ENCODE measurements around the gene RIPK3.
A peak's percentile ranks its signal among the peaks of the same experiment; 100 is the strongest.
"Not testable (repeated sequence)": the region's sequence is repeated elsewhere in the genome, so short reads cannot be mapped to it uniquely, and the experiment has no call there.

RIPK3 gene

DNA sequence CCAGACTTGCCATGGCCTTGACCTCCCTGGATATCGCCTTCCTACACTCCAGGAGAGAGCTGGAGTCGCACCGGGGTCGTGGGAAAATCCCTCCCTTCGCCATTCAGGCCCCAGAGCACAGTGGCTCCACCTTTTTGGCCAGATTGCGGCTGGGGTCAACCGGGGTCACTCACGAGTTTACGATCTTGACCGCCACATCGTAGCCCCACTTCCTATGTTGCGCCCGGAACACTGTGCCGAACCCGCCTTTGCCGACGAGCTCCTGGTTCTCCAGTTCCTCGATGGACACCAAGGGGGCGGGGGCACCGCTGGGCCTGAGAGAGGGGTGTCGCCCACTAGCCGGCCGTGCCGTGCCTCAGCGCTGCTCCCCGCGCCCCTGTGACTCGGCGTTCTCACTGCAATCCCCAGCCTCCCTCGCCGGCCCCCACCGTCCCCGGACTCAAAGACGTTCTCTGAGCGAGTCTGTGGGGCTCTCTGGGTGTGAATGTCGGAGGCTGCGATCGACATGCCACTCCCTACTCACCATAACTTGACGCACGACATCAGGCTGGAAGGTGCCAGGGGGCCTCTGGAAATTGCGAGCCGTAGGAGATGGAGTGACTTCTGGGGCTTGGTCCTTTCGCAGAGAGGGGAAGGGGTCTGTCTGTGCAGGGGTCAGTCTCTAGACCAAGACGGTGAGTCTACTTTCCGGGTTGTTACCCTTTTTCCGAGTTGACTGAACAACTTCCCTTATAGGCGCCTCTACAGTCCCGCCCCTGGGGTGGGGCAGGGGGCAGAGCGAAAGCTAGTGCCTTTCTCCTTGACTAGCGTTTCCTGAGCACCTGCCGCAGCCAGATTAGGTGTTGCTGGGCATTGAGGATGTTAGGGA is at the start of gene RIPK3:
Gene RIPK3, minus strand, starts transcription at position 708 of the 868 bp plus-strand sequence. Its CDS starts 165 bp downstream, at position 543.
- DNase-seq = peak; percentile 65

DNA sequence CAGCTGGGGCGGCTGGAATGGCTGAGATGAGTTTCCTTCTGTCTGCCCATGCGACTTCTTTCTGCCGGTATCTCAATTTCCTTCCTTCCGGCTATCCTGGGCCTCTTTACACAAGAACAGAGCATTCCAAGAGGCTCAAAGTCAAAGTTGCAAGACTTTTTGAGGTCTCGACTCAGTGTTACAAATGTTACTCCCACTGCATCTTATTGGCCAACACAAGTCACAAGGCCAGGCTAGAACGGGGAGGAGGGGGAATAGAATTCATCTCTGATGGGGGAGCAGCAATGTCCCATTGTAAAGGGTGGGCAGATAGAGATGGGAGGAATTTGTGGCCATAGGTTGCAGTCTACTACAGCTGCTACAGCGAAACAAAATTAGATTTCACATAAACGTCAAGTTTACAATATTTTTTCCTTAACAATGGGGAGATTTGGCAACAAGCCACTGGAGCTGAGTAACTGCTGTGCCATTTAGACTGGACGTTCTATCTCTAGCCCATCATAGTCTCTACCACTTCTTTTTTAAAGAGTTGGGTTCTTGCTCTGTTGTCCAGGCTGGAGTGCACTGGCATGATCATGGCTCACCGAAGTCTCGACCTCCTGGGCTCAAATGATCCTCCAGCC is 49.5 kb upstream of the RIPK3 start:
- DNase-seq = no peak

DNA sequence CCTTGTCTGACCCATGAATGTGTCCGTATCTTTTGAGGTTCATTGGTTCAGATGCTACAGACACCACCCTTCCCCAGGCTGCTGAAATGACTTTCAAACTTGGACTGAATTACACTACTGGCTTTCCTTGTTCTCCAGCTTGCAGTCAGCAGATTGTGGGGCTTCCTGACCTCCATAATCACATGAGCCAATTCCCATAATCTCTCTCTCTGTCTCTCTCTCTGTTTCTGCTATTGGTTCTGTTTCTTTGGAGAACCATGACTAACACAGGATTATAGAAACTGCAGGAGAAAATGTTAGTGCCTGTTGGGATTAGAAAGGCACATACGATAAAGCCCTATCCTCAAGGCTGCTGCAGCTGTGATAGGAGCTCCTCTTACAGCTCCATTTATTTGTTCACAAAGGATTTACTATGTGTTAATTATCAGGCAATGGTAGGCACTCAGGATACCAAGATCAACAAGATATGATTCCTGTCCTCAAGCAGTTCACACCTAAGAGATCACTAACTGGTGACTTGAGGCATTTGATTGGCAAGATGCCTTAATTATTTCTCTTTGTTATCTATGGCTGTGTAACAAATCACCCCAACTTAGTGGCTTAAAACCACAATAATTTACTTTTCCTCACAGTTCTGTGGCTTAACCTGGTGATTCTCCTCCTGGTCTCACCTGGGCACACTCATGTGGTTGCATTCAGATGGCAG is 48.8 kb upstream of the RIPK3 start:
- DNase-seq = no peak

DNA sequence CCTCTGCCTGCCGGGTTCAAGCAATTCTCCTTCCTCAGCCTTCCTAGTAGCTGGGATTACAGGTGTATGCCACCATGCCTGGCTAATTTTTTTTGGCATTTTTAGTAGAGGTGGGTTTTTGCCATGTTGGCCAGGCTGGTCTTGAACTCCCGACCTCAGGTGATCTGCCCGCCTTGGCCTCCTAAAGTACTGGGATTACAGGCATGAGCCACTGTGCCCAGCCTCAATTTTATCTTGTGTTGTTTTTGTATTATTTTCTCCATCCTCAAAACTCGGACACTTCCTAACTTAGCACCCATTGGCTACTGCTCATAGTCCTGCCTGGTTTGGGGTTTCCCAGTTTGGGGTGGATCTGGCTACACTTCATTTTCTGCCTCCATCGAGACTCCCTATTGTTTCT is 47.8 kb upstream of the RIPK3 start:
- not testable (repeated sequence) for DNase-seq

DNA sequence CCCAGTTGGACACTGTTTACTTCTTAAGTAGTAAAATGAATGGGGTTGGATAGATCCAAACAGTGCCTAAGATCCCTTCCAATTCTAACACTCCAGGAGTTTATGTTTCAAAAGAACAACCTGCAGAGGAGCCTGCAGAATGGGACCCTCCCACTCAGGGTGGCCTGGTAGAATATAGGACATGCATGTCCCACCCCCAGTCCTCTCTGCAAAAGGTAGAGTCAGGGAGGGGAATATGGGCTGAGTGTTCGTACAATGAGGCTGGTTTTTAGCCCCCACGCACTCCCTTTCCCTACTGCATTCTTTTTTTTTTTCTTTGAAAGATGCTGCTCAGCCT is 47.2 kb upstream of the RIPK3 start:
- no peak for DNase-seq

DNA sequence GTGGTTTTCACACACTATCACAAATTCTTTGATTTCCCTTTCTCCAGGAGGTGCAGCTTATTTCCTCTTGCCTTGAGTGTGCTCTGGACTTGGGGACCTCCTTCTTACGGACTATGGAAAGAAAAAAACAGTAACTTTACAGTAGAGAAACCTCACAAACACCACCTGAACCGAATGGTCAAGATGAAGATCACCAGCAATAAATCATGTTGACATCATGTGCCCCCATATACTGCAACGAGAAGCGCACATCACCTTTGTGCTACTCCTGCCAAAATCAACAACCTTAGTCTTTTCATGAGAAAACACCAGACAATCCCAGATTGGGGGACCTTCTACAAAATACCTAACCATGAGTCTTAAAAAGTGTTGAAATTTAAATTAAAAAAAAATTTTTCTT is 45.7 kb upstream of the RIPK3 start:
- DNase-seq = no peak

DNA sequence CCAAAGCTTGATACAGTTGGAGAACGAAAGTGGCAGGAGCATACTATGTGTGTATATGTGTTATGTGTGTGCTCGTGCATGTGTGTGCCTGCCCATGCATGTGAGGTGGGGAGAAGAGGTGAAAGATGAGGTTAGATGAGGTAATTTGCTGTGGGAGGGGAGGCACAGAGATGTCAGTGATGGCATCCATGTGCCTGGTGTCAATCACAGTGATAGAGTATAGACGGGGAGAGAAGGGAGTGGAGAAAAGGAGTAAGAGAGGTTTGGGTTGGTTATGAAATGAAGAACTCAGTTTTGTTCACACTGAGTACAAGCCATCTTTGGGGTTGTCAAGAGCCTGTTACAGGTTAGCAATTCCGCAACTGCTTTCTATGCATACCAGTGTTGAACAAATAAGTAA is 44.4 kb upstream of the RIPK3 start:
- DNase-seq = no peak

DNA sequence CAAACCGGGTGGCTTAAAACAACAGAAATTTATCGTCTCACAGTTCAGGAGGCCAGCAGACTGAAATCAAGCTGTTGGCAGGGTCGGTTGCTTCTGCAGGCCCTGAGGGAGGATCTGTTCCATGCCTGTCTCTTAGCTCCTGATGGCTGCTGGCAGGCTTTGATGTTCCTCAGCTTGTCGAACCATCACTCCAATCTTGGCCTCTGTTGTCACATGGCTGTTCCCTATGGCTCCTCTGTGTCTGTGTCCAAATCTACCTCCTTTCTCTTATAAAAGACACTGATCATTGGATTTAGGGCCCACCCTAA is 42.2 kb upstream of the RIPK3 start:
- DNase-seq = no peak

DNA sequence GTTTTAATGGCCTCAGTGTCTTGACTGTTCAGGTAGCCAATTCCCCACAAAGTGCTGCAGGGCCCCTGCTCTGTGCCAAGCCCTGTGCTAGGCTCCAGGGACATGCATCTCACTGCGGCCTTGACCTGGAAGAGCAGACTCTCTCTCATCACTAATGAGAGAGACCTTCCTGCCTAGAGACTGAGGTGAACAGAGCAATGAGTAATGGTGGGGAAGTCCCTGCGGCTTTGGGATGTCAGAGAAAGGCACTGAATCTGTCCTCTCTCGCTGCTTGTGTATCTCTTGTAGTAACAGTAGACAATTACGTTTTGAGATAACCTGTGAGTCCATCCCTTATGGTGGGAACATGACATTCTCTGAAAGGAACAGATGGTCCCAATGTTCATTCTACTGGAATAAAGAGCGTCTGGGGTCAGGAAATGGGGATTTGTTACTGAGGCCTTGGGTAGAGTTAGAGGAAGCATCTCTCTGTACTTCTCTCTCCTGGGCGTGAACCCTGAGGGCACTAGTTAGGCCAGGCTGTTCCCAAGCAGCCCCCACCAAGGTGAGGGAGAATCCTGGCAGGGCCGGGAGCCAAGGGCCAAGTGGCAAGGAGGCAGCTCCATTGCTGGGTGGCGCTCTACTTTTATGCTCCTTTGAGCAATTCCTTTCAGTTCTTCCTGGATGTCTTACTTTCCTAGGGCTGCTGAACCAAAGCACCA is 41.7 kb upstream of the RIPK3 start:
- DNase-seq = no peak

DNA sequence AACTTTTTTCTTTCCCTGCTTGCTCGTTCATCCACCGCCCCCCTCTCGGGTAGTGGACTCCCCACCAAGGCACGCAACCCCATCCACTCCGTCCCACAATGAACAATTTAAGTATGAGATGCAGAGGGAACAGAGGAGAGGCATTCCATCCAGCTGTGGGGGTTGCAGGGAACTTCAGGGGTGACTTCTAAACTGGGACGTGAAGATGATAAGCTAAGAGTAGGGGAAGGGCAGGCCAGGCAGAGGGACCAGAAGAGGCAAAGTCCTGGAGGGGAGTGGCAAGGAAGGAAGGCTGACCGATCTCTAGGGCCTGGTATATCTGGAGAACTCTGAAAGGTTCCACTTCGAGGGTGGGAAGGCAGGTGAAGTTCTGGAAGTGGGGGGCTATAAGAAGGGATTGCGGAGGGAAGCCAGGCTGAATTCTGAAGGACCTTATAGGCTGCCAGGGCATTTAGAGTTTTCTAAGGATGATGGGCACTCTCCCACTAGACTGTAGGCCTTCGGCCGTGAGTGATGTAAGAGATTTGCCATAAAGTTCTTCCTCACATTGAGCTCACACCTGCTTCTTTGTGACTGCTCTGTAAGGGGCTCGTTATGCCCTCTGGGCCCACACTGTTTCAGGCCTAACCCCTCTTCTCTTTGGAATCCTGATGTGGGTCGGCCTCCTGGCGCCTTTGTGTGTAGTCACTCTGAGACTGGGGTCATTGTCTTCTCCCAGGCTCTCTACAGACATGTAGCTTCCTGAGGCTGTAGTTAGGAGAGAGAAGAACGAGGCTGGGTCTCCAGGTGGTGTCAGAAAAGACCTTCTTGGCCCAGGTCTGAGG is 40.3 kb upstream of the RIPK3 start:
- DNase-seq = no peak

DNA sequence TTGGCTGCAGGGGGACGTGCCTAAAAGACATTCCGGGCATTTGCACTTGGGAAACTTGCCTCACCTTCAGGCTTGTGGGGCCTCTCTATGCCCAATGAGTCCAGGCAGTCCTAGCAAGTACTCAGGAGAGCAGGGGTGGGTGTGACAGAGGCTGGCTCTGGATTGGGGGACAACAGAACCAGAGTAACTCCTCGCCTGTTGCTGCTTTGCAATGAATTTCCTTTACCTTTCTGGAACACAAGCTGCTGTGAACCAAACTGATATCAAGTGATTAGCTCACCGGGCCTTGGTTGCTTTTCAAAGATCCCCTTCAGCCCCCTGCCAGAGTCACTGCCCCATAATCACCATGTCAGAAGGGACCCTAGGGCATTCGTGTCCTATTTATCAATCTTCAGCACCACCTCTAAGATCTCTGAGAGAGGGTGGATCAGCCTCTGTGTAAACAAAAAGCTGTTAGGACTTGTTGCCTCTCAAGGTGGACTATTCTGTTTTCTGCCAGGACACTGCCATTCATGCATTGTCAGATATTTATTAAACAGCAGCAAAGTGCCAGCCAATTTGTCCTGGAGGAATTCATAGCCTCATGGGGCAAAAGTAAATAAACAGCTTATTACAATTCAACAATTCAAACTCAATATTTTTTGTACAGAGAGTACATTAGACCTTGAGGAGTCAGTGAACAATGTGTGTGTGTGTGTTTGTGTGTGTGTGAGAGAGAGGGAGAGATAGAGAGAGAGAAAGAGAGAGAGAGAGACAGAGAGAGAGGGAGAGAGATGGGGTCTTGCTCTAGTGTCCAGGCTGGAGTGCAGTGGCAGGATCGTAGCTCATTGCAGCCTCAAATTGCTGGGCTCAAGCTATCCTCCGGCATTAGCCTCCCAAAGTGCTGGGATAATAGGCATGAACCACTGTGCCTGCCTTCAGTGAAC is 39.5 kb upstream of the RIPK3 start:
- no peak for DNase-seq

DNA sequence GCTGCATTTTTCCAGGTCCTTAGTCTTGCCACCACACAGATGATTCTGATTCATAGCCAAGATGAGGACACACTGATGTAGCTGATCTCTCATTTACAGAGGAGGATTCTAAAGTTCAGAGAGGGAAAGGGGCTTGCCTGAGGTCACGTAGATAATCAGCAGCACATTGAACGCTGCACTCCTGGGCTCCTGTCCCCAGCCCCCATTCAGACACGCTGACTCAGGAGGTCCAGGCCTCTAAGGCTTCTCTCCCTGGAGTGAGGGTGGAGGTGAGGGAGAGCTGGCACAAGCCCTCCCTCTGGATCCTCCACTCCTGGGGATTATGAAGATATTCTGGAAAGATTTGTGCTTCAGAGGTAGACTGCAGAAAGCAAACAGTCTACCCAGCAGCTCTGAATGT is 38.5 kb upstream of the RIPK3 start:
- DNase-seq = no peak

DNA sequence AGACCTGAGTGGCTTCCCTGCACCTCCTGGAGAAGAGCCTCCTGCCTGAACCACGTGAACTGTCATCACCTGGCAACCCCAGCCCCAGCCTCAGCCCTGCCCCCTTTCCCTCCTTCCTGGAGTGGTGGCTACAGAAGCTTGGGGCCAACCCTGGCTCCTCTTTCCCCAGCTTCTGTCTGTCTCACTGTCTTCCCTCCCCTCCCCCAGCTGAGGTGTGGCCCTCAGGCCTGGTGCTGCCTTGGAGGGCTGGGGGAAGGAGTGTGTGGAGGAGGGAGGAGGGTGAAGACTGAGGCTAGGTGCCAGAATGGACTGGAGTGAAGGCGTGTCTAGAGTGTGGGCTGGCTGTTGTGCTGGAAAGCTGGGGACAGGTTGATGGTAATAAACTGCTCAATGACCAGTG is 37.9 kb upstream of the RIPK3 start:
- DNase-seq = no peak

DNA sequence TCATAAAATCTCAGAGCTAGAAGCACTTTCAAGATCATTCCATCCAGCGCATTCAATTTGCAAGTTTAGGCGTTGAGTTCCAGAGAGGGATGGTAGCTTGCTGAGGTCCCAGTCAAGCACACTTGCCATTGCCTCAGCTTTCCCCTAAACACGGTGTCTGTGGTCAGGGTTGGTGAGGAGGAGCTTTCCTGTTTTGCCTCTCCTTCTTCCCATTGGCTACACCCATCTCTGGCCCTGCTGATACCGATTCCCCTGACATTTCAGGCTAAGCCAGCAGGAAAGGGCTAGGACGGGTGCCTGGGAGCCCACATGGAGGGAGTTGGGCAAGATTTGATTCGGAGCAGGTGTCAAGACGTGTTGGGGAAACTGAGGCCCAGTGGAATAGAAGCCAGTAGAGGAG is 37.3 kb upstream of the RIPK3 start:
- DNase-seq = no peak

DNA sequence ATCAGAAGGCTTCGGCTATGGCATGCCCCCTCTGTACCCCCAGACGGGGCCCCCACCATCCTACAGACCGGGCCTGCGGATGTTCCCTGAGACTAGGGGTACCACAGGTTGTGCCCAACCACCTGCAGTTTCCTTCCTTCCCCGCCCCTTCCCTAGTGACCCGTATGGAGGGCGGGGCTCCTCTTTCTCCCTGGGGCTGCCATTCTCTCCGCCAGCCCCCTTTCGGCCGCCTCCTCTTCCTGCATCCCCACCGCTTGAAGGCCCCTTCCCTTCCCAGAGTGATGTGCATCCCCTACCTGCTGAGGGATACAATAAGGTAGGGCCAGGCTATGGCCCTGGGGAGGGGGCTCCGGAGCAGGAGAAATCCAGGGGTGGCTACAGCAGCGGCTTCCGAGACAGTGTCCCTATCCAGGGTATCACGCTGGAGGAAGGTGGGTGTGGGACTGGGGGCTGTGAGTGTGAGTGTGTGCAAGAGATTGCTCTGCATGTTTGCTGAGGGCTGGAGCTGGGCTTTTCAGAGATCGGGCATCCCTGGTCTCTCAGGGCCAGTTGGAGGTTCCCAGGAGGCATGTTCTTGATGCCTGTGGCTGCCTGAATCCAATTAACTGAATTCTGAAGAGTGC is 36.8 kb upstream of the RIPK3 start:
- DNase-seq = no peak

DNA sequence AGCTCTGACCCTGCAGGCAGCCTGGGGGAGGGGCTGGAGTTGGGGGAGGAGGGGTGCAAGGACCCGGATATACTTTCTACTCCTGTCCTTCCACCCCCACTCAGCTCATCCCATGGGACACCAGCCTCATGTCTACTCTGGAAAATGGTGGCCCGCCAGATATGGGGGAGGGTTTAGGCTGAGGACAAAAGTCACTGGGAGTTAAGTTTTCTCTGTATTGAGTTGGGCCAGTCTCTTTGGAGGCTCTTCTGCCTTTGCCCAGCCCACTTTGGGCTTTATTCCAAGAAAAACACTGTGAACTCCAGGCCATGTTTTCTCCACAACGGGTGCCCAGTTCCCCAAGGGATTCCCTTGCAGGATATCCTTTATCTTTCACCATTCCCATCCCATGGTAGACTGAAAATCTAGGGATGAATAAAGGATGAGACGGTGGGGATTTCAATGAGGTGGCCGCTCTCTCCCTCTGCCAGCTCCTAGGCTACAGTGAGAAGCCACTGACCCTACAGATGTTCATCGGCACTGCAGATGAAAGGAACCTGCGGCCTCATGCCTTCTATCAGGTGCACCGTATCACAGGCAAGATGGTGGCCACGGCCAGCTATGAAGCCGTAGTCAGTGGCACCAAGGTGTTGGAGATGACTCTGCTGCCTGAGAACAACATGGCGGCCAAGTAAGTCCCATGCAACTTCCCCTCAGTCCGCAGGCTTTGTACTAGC is 33.1 kb upstream of the RIPK3 start:
- DNase-seq = no peak

DNA sequence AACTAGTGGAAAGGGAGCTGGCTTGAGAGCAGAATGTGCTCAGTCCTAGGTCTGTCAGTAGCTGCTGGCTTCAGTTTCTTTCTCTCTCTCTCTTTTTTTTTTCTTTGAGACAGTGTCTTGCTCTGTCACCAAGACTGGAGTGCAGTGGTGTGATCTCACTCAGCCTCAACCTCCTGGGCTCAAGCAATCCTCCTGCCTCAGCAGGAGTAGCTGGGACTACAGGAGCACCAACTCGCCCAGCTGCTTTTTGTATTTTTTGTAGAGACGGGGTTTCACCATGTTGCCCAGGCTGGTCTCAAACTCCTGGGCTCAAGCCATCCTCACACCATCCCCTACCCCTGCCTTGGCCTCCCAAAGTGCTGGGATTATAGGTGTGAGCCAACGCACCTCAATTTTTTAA is 31.8 kb upstream of the RIPK3 start:
- DNase-seq = not testable (repeated sequence)

DNA sequence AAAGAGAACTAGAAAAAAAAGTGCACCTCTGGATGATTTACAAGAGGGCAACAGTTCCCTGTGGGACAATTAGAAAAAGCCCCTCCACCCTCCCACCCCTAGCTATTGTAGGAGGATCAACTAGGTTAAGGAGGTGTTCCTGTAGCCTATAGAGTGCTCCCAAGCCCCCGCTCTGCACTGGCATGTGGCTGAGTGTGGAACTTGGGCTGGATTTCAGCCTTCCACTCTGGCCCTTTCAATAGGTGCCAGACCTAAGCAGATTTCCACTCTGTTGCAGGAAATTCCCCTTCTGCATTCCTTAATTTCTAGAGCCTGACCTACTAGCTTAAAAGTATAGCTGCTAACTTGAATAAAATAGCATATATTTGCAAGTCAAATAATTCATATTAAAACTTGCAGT is 31.0 kb upstream of the RIPK3 start:
- DNase-seq = no peak

DNA sequence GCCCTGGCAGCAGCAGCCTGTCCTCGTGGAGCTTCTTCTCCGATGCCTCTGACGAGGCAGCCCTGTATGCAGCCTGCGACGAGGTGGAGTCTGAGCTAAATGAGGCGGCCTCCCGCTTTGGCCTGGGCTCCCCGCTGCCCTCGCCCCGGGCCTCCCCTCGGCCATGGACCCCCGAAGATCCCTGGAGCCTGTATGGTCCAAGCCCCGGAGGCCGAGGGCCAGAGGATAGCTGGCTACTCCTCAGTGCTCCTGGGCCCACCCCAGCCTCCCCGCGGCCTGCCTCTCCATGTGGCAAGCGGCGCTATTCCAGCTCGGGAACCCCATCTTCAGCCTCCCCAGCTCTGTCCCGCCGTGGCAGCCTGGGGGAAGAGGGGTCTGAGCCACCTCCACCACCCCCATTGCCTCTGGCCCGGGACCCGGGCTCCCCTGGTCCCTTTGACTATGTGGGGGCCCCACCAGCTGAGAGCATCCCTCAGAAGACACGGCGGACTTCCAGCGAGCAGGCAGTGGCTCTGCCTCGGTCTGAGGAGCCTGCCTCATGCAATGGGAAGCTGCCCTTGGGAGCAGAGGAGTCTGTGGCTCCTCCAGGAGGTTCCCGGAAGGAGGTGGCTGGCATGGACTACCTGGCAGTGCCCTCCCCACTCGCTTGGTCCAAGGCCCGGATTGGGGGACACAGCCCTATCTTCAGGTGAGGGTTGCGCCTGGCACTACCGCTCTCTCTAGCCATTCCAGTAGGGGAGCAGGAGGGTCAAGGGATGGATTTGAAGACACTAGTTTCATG is 30.3 kb upstream of the RIPK3 start:
- no peak for DNase-seq

DNA sequence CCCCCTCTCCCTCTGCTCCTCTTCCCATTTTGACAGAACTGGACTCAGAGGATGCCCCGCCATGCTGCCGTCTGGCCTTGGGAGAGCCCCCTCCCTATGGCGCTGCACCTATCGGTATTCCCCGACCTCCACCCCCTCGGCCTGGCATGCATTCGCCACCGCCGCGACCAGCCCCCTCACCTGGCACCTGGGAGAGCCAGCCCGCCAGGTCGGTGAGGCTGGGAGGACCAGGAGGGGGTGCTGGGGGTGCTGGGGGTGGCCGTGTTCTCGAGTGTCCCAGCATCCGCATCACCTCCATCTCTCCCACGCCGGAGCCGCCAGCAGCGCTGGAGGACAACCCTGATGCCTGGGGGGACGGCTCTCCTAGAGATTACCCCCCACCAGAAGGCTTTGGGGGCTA is 29.7 kb upstream of the RIPK3 start:
- no peak for DNase-seq

Data from stimulated activated naive CD4-positive, alpha-beta T cell treated with Interleukin-2 at 50 U/mL for 16 hours (primary cell).